Measurements from ENCODE around the gene MT2A.
"Not testable (repeated sequence)": the region's sequence is repeated elsewhere in the genome, so short reads cannot be mapped to it uniquely, and the experiment has no call there.

The MT2A gene

DNA sequence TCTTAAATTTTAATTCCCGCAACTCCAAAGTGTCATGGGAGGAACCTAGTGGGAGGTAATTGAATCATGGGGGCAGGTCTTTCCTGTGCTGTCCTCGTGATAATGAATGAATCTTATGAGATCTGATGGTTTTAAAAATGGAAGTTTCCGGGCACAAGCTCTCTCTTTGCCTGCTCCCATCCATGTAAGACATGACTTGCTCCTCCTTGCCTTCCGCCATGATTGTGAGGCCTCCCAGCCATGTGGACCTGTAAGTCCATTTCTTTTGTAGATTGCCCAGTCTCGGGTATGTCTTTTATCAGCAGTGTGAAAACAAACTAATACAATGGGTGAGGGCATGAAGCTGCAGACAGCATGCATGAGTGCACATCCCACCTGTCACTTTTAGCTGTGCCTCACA, 14.8 kb downstream of the MT2A start:
- not testable (repeated sequence) for DNase-seq

DNA sequence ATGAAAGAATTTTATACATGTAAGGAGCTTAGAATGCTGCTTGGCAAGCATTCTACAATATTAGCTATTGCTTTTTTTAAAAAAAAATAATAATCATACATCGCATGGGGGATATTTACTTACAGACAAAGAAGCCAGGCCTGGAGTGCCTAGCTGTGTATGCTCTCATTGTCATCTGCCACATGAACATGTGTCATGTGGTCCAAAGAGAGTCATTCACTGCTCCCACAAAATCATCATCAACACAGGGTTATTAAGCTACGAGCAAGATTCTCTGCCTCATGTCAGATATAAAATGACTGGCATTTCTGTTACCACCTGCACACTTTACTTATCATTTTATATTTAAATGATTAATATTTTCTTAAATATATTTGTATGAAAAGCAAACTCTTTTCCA, 15.3 kb downstream of the MT2A start:
- DNase-seq: peak; percentile 47

DNA sequence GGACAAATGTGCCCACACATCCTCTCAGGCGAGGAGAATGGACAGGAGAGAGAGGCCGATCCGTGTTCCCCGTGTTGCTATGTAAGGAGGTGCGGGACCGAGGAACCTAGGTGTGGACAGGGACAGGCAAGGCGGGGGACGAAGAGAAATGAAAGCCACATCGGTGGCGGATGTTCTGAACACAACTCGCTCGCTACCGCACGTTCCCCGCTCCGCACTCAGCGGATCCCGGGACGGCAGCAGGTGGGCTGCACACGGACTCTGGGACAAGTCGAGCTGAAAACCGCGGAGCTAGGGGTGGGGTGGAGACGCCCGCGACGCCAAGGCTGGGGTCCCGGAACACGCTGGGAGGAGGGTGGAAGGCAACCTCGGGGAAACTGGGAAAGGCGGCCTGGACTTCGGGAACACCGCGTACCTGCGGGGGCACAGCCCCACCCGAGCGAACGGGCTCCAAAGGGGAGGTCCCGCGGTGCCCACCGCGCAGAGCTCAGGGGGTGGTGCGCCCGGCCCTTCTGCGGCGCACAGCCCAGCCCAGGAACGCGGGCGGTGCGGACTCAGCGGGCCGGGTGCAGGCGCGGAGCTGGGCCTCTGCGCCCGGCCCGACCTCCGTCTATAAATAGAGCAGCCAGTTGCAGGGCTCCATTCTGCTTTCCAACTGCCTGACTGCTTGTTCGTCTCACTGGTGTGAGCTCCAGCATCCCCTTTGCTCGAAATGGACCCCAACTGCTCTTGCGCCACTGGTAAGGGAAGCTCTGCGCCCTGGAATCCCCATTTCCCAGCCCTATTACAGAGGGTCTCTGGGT, 17.0 kb downstream of the MT2A start, which contains the start of gene MT1E:
Gene MT1E, plus strand, starts transcription at position 642 of the 803 bp plus-strand sequence. Its CDS starts 71 bp downstream, at position 713.
- peak; percentile 89 for DNase-seq

DNA sequence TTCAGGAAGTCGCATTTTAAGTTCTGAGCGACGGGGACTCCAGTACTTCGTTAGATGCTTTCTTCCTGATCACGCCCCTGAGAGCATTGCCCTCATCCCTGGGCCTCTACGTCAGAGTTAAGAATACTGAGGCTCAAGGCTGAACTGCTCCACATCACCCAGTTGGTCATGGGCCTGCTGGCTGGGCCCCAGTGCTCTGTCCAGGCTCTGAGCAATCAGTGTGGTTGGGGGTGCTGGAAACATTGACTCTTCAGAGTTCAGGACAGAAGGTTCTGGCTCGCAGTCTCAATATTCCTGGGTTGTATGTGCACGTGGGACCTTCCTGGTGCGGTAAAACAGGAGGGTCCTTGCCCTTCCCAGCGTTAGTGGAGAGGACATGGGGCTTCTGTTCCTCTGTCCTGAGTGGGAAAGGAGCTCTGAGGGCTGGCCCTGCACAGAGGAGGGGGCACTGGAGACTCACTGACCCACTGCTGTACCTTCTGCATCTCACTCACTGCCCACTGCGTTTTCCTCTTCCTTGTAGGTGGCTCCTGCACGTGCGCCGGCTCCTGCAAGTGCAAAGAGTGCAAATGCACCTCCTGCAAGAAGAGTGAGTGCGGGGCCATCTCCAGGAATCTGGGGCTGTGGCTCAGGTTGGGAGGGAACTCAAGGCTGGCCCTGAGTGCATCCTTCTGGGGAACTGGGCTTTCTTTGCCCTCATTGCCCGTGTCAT, 17.7 kb downstream of the MT2A start:
- DNase-seq: no peak

DNA sequence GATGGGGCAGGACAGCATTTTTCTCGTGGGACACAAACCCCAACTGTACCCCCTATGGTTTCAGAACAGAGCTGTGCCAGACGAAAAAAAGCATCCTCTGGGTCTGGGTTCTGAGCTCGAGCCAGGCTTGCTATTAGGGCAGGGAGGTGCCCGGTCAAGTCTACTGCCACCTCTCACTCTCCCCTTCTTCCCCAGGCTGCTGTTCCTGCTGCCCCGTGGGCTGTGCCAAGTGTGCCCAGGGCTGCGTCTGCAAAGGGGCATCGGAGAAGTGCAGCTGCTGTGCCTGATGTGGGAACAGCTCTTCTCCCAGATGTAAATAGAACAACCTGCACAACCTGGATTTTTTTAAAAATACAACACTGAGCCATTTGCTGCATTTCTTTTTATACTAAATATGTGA, 18.3 kb downstream of the MT2A start:
- no peak for DNase-seq

DNA sequence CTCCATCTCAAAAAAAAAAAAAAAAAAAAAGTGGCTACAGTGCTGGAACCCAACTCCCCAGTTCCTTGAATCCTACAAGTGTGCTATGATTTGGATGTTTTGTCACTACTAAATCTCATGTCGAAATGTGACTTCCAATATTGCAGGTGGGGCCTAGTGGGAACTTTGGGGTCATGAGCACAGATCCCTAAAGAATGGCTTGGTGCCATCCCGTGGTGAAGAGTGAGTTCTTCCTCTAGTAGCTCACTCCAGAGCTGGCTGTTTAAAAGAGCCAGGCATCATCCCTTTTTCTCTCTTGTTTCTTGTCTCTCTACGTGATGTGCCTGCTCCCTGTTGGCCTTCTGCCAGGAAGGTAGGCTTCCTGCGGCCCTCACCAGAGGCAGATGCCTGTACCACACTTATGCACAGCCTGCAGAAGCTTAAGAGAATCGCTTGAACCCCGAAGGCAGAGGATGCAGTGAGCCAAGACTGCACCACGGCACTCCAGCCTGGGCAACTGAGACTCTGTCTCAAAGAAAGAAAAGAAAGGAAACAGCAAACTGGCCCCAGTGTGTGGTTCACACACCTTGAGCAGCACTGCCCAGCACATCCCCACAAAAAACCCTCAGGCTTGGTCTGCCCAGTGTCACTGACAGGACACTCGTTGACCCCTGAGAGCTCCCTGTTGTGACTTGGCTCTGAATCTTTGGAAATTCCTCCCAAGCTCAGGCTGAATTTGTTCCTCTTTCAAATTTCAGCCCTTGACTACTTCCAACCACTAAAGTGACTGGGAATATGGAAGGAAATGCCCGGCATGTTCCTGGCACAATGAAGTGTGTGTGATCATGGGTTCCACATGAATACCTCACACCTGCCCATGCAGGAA, 20.3 kb downstream of the MT2A start:
- DNase-seq: no peak

DNA sequence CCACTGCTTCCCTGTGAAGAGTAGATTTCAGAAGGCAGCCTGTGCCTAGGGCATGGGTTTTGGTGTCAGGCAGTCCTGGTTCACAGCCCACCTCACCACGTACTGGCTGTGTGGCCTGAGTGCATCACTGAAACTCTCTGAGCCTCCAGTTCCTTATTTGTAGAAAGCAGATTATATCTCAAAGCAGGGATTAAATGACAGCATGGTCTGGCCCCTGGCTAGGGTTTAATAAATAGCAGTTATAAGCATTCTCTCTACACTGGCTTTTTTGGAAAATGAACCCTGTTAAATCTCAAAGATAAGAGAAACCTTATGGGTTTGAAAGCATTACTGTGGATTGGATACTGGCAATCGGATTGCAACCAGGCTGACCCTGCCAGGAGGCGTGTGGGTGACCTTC, 21.1 kb downstream of the MT2A start:
- DNase-seq: no peak

DNA sequence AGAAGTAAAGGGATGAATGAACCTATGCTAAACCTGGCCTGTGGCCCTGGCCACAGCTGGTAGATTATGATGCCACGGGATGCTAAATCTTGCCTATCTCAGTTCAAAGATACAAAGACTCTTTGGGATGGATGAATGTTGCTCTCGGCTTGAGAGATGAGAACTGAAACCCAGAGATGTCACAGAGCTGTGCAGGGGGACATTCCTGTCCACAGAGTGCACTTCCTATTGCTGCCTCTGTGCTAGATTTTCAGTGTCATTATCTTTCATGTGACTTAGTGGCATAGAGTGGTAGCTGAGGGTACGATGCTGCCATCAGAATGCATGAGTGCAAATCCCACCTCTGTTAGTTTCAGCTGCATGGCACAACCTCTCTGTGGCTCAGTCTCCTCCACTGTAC, 21.8 kb downstream of the MT2A start:
- peak; percentile 71 for DNase-seq

DNA sequence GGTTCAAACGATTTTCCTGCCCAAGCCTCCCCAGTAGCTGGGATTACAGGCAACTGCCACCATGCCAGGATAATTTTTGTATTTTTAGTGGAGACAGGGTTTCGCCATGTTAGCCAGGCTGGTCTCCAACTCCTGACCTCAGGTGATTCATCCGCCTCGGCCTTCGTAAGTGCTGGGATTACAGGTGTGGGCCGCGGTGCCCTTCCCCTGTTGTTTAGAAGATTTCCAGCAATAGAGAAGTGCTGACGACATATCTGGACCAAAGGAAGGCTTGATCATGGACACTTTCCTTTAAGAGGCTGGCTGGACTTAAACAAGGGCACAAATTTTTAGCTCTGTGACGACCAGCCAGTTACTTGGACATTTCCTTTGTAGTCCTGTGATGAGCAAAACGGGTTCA, 22.8 kb downstream of the MT2A start:
- no peak for DNase-seq

DNA sequence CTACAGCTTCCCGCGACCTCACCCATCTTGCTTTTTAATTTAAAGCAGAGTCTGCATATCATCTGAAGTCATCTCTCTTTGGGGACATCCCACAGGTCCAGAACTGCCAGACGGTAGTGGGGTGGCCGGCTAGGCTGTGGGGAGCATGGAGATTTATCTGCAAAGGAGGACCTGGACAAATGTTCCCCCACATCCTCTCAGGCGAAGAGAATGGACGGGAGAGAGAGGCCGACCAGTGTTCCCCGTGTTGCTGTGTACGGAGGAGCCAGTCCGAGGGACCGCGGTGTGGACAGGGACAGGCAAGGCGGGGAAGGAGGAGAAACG, 23.4 kb downstream of the MT2A start:
- peak; percentile 42 for DNase-seq

DNA sequence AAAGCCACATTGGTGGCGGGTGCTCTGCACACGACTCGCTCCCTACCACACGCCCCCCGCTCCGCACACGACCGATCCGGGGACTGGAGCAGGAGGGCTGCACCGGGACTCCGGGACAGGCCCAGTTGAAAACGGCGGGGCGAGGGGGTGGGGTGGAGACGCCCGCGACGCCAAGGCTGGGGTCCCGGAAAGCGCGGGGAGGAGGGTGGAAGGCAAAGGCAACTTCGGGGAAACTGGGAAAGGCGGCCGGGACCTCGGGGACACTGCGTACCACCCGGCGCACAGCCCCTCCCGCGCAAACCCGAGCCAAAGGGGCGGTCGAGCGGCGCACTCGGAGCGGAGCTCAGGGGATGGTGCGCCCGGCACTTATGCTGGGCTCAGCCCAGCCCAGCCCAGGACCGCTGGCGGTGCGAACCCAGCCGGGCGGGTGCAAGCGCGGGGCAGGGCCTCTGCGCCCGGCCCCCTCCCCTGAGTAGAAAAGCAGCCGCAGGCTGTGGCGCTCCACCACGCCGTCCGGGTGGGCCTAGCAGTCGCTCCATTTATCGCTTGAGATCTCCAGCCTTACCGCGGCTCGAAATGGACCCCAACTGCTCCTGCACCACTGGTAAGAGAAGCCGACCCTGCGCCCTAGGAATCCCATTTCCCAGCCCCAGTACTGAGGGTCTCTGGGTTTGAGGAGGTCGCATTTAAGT, 23.9 kb downstream of the MT2A start, which contains the start of gene MT1M:
Gene MT1M, plus strand, starts transcription at position 504 of the 692 bp plus-strand sequence. Its CDS starts 73 bp downstream, at position 577.
- no peak for DNase-seq

DNA sequence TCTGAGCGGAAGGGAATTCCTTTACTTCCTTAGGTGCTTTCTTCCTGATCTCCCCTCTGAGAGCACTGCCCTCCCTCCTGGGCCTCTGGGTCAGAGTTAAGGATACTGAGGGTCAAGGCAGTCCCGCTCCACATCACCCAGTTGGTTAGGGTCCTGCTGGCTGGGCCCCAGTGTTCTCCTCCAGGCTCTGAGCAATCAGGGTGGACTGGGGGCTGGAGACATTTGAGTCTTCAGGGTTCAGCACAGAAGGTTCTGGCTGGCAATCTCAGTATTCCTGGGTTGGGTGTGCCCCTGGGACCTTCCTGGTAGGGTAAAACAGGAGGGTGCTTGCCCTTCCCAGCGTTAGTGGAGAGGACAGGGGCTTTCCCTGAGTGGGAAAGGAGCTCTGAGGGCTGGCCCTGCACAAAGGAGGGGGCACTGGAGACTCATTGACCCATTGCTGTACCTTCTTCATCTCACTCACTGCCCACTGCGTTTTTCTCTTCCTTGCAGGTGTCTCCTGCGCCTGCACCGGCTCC, 24.5 kb downstream of the MT2A start:
- DNase-seq: no peak

DNA sequence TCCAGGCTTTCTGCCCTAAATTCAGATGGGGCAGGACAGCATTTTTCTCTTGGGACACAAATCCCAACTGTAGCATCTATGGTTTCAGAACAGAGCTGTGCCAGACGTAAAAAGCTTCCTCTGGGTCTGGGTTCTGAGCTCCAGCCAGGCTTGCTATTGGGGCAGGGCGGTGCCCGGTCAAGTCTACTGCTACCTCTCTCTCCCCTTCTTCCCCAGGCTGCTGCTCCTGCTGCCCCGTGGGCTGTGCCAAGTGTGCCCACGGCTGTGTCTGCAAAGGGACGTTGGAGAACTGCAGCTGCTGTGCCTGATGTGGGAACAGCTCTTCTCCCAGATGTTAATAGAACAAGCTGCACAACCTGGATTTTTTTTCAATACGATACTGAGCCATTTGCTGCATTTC, 25.2 kb downstream of the MT2A start:
- no peak for DNase-seq

DNA sequence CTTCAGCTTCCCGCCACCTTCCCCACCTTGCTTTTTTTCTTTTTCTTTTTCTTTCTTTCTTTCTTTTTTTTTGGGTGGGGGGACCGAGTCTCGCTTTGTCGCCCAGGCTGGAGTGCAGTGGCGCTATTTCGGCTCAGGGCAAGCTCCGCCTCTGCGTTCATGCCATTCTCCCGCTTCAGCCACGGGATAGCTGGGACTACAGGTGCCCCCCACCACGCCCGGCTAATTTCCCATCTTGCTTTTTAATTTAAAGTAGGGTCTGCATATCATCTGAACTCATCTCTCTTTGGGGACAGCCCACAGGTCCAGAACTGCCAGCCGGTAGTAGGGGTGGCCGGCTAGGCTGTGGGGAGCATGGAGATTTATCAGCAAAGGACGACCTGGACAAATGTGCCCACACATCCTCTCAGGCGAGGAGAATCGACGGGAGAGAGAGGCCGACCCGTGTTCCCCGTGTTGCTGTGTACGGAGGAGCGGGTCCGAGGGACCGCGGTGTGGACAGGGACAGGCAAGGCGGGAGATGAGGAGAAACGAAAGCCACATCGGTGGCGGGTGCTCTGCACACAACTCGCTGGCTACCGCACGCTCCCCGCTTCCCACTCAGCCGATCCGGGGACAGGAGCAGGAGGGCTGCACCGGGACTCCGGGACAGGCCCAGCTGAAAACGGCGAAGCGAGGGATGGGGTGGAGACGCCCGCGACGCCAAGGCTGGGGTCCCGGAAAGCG, 26.5 kb downstream of the MT2A start:
- no peak for DNase-seq

DNA sequence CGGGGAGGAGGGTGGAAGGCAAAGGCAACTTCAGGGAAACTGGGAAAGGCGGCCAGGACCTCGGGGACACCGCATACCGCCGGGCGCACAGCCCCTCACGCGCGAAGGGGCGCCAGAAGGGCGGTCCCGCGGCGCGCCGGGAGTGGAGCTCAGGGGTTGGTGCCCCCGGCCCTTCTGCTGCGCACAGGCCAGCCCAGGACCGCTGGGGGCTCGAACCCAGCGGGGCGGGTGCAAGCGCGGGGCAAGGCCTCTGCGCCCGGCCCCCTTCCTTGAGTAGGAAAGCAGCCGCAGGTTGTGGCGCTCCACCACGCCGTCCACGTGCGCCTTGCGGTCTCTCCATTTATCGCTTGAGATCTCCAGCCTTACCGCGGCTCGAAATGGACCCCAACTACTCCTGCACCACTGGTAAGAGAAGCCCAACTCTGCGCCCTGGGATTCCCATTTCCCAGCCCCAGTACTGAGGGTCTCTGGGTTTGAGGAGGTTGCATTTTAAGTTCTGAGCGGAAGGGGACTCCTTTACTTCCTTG, 27.1 kb downstream of the MT2A start:
- DNase-seq: no peak

DNA sequence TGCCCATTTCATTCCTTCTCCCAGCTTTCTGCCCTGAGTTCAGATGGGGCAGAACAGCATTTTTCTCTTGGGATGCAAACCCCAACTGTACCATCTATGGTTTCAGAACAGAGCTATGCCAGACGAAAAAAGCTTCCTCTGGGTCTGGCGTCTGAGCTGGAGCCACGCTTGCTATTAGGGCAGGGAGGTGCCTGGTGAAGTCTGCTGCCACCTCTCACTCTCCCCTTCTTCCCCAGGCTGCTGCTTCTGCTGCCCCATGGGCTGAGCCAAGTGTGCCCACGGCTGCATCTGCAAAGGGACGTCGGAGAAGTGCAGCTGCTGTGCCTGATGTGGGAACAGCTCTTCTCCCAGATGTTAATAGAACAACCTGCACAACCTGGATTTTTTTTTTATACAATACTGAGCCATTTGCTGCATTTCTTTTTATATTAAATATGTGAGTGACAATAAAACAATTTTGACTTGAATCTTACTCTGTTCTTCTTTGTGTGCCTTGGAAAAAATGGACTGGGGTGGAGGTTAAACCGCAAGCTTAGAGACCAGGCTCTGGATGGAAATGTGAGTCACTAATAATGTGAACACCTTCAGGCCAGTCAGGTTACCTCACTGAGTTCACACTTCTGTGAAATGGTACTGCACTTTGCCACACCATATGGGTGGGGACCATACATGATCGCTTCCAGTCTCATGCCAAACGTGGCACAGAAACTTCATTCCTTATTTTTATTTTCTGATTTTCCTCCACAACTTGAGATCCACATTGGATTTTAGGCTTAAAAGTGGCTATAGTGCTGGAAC, 28.4 kb downstream of the MT2A start:
- no peak for DNase-seq

DNA sequence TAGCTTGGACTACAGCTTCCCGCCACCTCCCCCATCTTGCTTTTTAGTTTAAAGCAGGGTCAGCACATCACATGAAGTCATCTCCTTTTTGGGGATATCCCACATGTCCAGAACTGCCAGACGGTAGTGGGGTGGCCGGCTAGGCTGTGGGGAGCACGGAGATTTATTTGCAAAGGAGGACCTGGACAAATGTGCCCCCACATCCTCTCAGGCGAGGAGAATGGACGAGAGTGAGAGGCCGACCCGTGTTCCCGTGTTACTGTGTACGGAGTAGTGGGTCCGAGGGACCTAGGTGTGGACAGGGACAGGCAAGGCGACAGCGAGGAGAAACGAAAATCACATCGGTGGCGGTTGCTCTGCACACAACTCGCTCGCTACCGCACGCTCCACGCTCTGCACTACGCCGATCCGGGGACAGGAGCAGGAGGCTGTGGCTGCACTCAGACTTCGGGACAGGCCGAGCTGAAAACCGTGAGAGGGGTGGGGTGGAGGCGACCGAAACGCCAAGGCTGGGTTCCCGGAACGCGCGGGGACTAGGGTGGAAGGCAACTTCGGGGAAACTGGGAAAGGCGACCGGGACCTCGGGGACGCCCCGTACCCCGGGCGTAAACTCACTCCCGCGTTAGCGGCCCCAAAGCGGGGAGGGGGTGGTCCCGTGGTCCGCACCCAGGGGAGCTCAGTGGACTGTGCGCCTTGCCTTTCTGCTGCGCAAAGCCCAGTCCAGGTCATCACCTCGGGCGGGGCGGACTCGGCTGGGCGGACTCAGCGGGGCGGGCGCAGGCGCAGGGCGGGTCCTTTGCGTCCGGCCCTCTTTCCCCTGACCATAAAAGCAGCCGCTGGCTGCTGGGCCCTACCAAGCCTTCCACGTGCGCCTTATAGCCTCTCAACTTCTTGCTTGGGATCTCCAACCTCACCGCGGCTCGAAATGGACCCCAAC, 29.7 kb downstream of the MT2A start, which contains the start of gene MT1A:
Gene MT1A, plus strand, starts transcription at position 853 of the 937 bp plus-strand sequence. Its CDS starts 73 bp downstream, at position 926.
- DNase-seq: peak; percentile 59

DNA sequence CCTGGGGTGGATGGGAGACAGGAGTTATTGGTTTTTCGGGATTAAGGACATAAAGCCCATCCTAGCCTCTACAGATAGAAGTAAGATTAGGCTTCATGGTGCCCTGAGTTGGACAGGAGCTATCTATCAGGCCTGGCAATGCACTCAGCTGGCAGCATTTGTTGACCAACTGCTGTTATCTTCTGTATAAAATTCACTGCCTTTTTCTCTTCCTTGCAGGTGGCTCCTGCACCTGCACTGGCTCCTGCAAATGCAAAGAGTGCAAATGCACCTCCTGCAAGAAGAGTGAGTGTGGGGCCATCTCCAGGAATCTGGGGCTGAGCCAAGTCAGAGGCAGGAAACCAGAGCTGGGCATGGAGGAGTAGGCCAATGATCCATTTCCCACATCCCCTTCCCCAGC, 30.7 kb downstream of the MT2A start:
- no peak for DNase-seq

DNA sequence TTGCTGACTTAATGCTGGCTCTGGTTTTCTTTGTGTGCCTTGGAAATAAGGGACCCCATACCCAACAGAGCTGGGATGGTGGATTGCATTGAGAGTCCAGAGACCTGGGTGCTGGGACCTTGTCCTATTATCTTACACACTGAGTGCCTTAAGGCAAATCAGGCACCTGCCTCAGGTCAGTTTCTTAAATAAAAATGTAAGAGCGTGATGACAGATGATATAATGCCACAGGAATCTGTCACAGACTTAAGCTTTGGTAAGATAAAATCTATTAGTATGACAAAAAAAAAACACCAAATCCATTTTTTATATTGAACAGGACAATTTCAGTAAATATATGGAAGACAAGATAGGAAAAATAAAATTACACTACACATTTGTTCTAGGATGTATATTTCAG, 31.7 kb downstream of the MT2A start:
- DNase-seq: no peak

Measured in inflammatory macrophage treated with lipopolysaccharide for 4 hours (primary cell).